Measurements from ENCODE around the gene ALDH1A3. TPM values are rescaled to one million over a fixed set of nuclear protein-coding genes. Genes with fewer than 3 reads are reported as not detected.

Gene ALDH1A3
- polyA plus RNA-seq, 1 of the 3 experiments (the other 2 are of a cell fraction) = 4.4 TPM

DNA sequence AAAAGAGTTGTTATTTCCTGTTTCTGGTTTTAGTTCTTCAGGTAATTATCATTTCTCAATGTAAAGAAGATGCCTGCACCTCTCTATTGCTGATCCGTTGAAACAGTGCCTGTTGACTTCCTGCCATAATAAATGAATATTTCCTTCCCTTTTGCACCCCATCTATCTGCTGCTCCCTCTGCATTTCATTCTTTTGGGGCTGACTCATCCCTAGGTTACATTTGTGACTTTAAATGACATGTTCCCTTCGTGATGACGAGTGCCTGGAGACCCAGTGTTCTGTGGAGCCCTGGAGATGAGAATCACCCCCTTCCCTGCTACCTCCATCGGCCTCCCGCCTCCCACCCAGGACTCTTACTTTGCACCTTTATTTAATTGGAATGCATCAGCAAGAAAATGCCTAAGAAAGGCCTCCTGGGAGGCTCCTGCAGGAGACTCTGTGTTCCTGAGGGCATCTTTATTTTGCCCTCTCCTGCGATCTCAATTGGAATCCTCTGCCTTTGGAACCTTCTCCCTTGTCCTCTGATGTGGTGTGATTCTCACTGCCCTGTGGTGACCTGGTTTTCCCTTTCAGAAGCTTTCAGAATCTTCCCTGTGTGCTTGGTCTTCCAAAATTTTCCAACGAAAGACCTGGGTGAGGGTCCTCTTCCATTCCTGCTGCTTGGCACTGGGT is 53.2 kb downstream of the ALDH1A3 start:
- Histone ChIP-seq H3K79me2 (ENCODE audit: insufficient read depth) (no peaks in the 10 kb centered on the region), H3K36me3 (replicated peaks in 1 of 2; ENCODE audit: control insufficient read depth in 1 of 2, insufficient read depth in 2 of 2, low read length in 1 of 2) (peaks cover 0 to 4% of the 10 kb centered on the region in 2 experiments), H3K4me2 (no peak overlapping the region), H3K9me2 (no peaks in the 10 kb centered on the region), H3K4me3 (ENCODE audit: low read depth in 2 of 2, low read length in 1 of 2) (no peak overlapping the region), H3K9ac (no peak overlapping the region), H3F3A (replicated peaks; ENCODE audit: insufficient read depth) (no peaks in the 10 kb centered on the region), H3K4me1 (ENCODE audit: control insufficient read depth in 1 of 2, insufficient read depth in 2 of 2, low read depth in 1 of 2, low read length in 1 of 2) (peaks cover 0 to 10% of the 10 kb centered on the region in 2 experiments; a peak in 2 of 4 replicates), H3K9me3 (no peaks in the 10 kb centered on the region), H3K27me3 (ENCODE audit: insufficient read depth) (no peaks in the 10 kb centered on the region), H4K20me1 (ENCODE audit: insufficient read depth) (no peaks in the 10 kb centered on the region), H2AFZ (ENCODE audit: low read depth) (no peak overlapping the region), H3K27ac (ENCODE audit: low read depth in 2 of 2, low read length in 1 of 2) (no peak overlapping the region)
- POLR2A ChIA-PET = no interaction called here
- CTCF ChIA-PET = interaction anchor here (1.3 kb wide), 1 partner anchor 57 kb away, joined by 3 read pairs; no protein-coding TSS in a partner anchor
- TF ChIP-seq TCF12 (IDR thresholded peaks at IDR 0.05) = no peak
- TF ChIP-seq FOSL2 (IDR thresholded peaks at IDR 0.05; ENCODE audit: borderline replicate concordance, low read depth) = no peak
- TF ChIP-seq TAF1 (IDR thresholded peaks at IDR 0.05; ENCODE audit: borderline replicate concordance, low read depth, low read length) = no peak
- no peak for TF ChIP-seq SMC3 (IDR thresholded peaks at IDR 0.05; ENCODE audit: low read depth, low read length)
- TF ChIP-seq, protein P1, sequence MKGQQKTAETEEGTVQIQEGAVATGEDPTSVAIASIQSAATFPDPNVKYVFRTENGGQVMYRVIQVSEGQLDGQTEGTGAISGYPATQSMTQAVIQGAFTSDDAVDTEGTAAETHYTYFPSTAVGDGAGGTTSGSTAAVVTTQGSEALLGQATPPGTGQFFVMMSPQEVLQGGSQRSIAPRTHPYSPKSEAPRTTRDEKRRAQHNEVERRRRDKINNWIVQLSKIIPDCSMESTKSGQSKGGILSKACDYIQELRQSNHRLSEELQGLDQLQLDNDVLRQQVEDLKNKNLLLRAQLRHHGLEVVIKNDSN (IDR thresholded peaks at IDR 0.05; ENCODE audit: borderline replicate concordance, low read depth) = no peak
- no peak for TF ChIP-seq FOXJ3 (CRISPR knock-in tag; IDR thresholded peaks at IDR 0.05)
- no peak for TF ChIP-seq POLR2AphosphoS5 (IDR thresholded peaks at IDR 0.05; ENCODE audit: low read depth, low read length)
- TF ChIP-seq MEF2A (IDR thresholded peaks at IDR 0.05; ENCODE audit: borderline replicate concordance, low read depth) = no peak
- no peak for TF ChIP-seq RFX5 (IDR thresholded peaks at IDR 0.05; ENCODE audit: low read length)
- TF ChIP-seq JUND (IDR thresholded peaks at IDR 0.05) = no peak
- no peak for TF ChIP-seq NRF1 (IDR thresholded peaks at IDR 0.05; ENCODE audit: low read depth, low read length)
- no peak for TF ChIP-seq YY1 (IDR thresholded peaks at IDR 0.05; ENCODE audit: low read depth)
- TF ChIP-seq, protein P2, sequence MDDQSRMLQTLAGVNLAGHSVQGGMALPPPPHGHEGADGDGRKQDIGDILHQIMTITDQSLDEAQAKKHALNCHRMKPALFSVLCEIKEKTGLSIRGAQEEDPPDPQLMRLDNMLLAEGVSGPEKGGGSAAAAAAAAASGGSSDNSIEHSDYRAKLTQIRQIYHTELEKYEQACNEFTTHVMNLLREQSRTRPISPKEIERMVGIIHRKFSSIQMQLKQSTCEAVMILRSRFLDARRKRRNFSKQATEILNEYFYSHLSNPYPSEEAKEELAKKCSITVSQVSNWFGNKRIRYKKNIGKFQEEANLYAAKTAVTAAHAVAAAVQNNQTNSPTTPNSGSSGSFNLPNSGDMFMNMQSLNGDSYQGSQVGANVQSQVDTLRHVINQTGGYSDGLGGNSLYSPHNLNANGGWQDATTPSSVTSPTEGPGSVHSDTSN (IDR thresholded peaks at IDR 0.05) = no peak
- TF ChIP-seq, protein P3, sequence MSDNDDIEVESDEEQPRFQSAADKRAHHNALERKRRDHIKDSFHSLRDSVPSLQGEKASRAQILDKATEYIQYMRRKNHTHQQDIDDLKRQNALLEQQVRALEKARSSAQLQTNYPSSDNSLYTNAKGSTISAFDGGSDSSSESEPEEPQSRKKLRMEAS (IDR thresholded peaks at IDR 0.05; ENCODE audit: low read depth) = no peak
- no peak for TF ChIP-seq MXI1 (IDR thresholded peaks at IDR 0.05; ENCODE audit: low read depth, low read length)
- TF ChIP-seq GATA2 (CRISPR knock-in tag; IDR thresholded peaks at IDR 0.05) = no peak
- no peak for TF ChIP-seq RCOR1 (IDR thresholded peaks at IDR 0.05; ENCODE audit: low read length)
- TF ChIP-seq, protein P4, sequence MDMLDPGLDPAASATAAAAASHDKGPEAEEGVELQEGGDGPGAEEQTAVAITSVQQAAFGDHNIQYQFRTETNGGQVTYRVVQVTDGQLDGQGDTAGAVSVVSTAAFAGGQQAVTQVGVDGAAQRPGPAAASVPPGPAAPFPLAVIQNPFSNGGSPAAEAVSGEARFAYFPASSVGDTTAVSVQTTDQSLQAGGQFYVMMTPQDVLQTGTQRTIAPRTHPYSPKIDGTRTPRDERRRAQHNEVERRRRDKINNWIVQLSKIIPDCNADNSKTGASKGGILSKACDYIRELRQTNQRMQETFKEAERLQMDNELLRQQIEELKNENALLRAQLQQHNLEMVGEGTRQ (IDR thresholded peaks at IDR 0.05; ENCODE audit: borderline replicate concordance, low read depth, low read length) = no peak
- TF ChIP-seq RAD21 (IDR thresholded peaks at IDR 0.05; ENCODE audit: low read length) = no peak
- DNase-seq = no peak
- 83% methylated on average over 7 of the region's 7 CpGs for WGBS (ENCODE audit: low lambda C conversion rate)
